ENCODE data around the gene BTN1A1.

Gene BTN1A1

DNA sequence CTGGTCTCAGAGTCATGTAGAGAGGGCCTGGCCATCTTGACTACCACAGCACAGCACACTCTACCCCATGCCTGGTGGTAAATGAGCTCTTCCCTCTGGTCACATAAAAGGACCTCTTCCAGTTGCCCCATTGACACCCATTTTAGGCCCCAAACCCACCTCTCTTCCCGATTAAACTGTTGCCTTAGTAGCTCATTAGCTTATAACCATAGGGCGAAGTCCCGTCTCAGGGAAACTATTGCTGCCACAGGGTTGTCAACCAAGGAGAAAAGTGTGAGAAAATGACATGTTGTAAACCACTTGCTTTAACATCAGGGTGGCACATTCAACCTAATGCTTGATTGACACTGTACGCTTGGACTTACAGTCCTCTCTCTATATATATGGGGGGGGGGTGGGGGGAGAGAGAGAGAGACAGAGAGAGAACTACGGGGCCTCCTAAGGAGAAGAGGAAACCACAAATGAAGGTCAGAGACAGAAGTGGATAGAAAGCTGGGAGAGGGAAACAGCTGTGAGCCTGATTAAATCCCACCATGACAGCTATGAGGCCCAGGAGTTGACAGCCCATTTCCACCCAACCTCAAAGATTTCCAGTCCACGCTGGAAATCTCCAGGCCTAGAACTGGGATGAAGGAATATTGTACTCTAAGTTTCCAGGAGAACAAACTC, 14.9 kb upstream of the BTN1A1 start:
- Histone ChIP-seq H3K9ac (ENCODE audit: insufficient read length, low read depth) (no peak overlapping the region), H3K36me3 (ENCODE audit: insufficient read depth, insufficient read length, low read length) (no peaks in the 10 kb centered on the region), H3K4me3 (ENCODE audit: insufficient read length, low read depth) (no peak overlapping the region), H3K4me1 (ENCODE audit: insufficient read depth, insufficient read length) (no peaks in the 10 kb centered on the region), H3K9me3 (ENCODE audit: insufficient read depth, low read length) (no peaks in the 10 kb centered on the region), H3K27me3 (ENCODE audit: insufficient read depth, insufficient read length) (no peaks in the 10 kb centered on the region)
- no peak for DNase-seq (ENCODE audit: low read depth, low spot score)
- TF ChIP-seq ZNF274 (IDR thresholded peaks at IDR 0.05; ENCODE audit: low read depth, low read length) (no peak), SUZ12 (IDR thresholded peaks at IDR 0.05; ENCODE audit: extremely low read depth, insufficient read depth, insufficient read length) (no peak), YY1 (IDR thresholded peaks at IDR 0.05; ENCODE audit: insufficient read depth, insufficient read length) (no peak)

DNA sequence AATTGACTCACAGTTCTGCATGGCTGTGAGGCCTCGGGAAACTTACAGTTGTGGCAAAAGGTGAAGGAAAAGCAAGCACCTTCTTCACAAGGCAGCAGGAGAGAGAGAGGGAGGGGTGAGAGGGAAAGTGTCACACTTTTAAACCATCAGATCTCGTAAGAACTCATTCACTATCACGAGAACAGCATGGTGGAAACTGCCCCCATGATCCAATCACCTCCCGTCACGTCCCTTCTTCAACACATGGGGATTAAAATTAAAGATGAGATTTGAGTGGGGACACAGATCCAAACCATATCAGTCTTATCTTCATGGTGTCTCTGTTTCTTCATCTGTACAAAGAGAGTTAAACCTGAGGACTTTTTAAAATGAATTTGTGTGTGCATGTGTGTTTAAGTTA, 13.7 kb upstream of the BTN1A1 start:
- DNase-seq (ENCODE audit: low read depth, low spot score): no peak
- TF ChIP-seq SUZ12 (IDR thresholded peaks at IDR 0.05; ENCODE audit: extremely low read depth, insufficient read depth, insufficient read length) (no peak), YY1 (IDR thresholded peaks at IDR 0.05; ENCODE audit: insufficient read depth, insufficient read length) (no peak), ZNF274 (IDR thresholded peaks at IDR 0.05; ENCODE audit: low read depth, low read length) (no peak)
- Histone ChIP-seq H3K36me3 (ENCODE audit: insufficient read depth, insufficient read length, low read length) (no peaks in the 10 kb centered on the region), H3K9ac (ENCODE audit: insufficient read length, low read depth) (no peak overlapping the region), H3K4me1 (ENCODE audit: insufficient read depth, insufficient read length) (no peaks in the 10 kb centered on the region), H3K9me3 (ENCODE audit: insufficient read depth, low read length) (no peaks in the 10 kb centered on the region), H3K27me3 (ENCODE audit: insufficient read depth, insufficient read length) (no peaks in the 10 kb centered on the region), H3K4me3 (ENCODE audit: insufficient read length, low read depth) (no peak overlapping the region)

DNA sequence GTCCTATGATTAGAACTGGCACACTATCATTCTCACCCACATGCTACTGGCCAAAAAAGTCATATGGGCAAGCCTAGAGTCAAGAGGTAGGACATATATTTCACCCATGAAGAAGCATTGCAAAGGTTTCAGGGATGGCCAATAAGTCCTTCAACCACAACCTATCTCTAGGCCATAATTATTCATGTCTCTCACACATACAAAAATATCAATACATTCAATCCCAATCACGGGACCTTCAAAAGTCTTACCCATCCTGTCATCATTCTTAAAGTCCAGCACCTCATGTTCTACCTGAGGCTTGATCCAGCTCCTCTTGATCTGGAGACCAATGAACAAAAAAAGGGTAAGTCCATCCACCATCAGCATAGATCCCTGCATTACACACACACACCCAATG, 12.6 kb upstream of the BTN1A1 start:
- TF ChIP-seq YY1 (IDR thresholded peaks at IDR 0.05; ENCODE audit: insufficient read depth, insufficient read length) (no peak), SUZ12 (IDR thresholded peaks at IDR 0.05; ENCODE audit: extremely low read depth, insufficient read depth, insufficient read length) (no peak), ZNF274 (IDR thresholded peaks at IDR 0.05; ENCODE audit: low read depth, low read length) (no peak)
- no peak for DNase-seq (ENCODE audit: low read depth, low spot score)
- Histone ChIP-seq H3K9me3 (ENCODE audit: insufficient read depth, low read length) (no peaks in the 10 kb centered on the region), H3K36me3 (ENCODE audit: insufficient read depth, insufficient read length, low read length) (no peaks in the 10 kb centered on the region), H3K4me3 (ENCODE audit: insufficient read length, low read depth) (no peak overlapping the region), H3K4me1 (ENCODE audit: insufficient read depth, insufficient read length) (no peaks in the 10 kb centered on the region), H3K9ac (ENCODE audit: insufficient read length, low read depth) (no peak overlapping the region), H3K27me3 (ENCODE audit: insufficient read depth, insufficient read length) (no peaks in the 10 kb centered on the region)

DNA sequence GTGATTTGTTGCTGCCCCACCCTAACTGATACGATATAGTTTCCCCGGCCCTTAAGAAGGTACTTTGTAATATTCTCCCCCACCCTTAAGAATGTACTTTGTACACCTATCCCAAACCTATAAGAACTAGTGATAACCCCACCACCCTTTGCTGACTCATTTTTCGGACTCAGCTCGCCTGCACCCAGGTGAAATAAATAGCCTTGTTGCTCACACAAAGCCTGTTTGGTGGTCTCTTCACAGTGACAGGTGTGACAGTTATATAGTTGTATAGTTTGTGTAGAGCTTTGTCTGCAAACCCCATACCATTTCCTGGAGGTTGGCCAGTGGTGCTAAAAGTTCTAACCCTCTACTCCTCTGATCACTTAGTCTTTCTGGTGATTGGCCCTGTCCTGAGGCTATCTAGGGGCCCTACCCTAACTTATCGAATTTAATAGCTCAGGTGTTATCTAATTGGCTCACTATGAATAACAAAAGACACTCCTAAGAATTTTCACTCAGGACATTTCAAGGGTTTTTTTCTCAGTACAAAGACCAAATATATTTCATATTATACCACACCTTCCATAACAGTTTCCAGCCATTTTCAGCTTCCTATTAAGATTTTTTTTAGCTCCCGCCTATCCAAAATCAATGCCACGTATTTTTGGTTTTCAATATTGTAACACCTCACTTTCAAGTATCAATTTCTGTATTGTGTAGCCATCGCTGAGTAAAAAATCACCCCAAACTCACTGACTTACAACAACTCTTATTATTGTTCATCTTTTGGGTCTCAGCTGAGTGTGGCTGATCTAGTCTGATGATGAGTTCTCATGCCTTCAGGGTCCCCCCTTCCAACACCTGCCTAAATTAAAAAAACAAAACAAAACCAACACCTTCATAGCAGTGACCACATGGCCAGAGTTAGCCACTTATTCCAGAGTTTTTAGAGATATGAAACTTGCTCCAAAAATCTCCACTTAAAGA, 9.8 kb upstream of the BTN1A1 start:
- TF ChIP-seq ZNF274 (IDR thresholded peaks at IDR 0.05; ENCODE audit: low read depth, low read length) (no peak), YY1 (IDR thresholded peaks at IDR 0.05; ENCODE audit: insufficient read depth, insufficient read length) (no peak), SUZ12 (IDR thresholded peaks at IDR 0.05; ENCODE audit: extremely low read depth, insufficient read depth, insufficient read length) (no peak)
- Histone ChIP-seq H3K9ac (ENCODE audit: insufficient read length, low read depth) (no peak overlapping the region), H3K27me3 (ENCODE audit: insufficient read depth, insufficient read length) (no peaks in the 10 kb centered on the region), H3K36me3 (ENCODE audit: insufficient read depth, insufficient read length, low read length) (no peaks in the 10 kb centered on the region), H3K4me3 (ENCODE audit: insufficient read length, low read depth) (no peak overlapping the region), H3K9me3 (ENCODE audit: insufficient read depth, low read length) (no peaks in the 10 kb centered on the region), H3K4me1 (ENCODE audit: insufficient read depth, insufficient read length) (no peaks in the 10 kb centered on the region)
- no peak for DNase-seq (ENCODE audit: low read depth, low spot score)

DNA sequence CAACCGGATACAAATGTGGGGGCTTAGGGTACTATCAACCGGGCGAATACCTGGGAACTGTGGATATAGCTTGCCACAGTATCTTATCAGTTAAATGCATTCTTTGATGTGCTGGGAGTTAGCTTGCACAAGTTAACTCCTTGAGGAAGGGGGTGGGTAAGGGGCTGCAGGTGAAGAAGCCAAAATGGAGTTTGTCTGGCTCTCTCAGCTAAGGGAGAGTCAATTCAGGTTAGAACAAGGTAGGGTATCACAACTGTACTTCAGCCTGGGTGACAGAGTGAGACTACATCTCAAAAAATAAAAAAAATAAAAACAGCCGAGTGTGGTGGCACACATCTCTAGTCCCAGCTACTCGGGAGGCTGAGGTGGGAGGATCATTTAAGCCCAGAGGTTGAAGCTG, 8.5 kb upstream of the BTN1A1 start:
- Histone ChIP-seq H3K27me3 (ENCODE audit: insufficient read depth, insufficient read length) (no peaks in the 10 kb centered on the region), H3K36me3 (ENCODE audit: insufficient read depth, insufficient read length, low read length) (no peaks in the 10 kb centered on the region), H3K9me3 (ENCODE audit: insufficient read depth, low read length) (no peaks in the 10 kb centered on the region), H3K4me1 (ENCODE audit: insufficient read depth, insufficient read length) (no peaks in the 10 kb centered on the region), H3K9ac (ENCODE audit: insufficient read length, low read depth) (no peak overlapping the region), H3K4me3 (ENCODE audit: insufficient read length, low read depth) (no peak overlapping the region)
- TF ChIP-seq SUZ12 (IDR thresholded peaks at IDR 0.05; ENCODE audit: extremely low read depth, insufficient read depth, insufficient read length): no peak
- no peak for TF ChIP-seq YY1 (IDR thresholded peaks at IDR 0.05; ENCODE audit: insufficient read depth, insufficient read length)
- TF ChIP-seq ZNF274 (IDR thresholded peaks at IDR 0.05; ENCODE audit: low read depth, low read length): no peak
- no peak for DNase-seq (ENCODE audit: low read depth, low spot score)

DNA sequence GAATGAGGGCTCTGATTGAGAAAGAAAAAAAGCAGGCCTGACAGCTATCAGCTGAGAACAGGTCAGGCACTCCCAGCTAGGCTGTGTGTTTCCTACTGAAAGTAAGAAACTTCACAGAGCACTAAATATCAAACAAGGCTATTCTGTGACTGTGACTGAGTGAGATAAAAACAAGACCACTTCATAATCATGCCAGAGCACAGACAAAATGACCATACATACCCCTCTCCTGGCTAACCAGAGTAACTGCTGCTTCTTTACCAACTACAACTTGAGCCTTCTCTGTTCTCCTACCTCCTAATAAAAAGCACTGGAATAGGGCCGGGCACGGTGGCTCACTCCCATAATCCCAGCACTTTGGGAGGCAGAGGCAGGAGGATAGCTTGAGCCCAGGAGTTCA, 6.8 kb upstream of the BTN1A1 start:
- Histone ChIP-seq H3K9me3 (ENCODE audit: insufficient read depth, low read length) (no peaks in the 10 kb centered on the region), H3K27me3 (ENCODE audit: insufficient read depth, insufficient read length) (no peaks in the 10 kb centered on the region), H3K4me1 (ENCODE audit: insufficient read depth, insufficient read length) (no peaks in the 10 kb centered on the region), H3K9ac (ENCODE audit: insufficient read length, low read depth) (no peak overlapping the region), H3K4me3 (ENCODE audit: insufficient read length, low read depth) (no peak overlapping the region), H3K36me3 (ENCODE audit: insufficient read depth, insufficient read length, low read length) (no peaks in the 10 kb centered on the region)
- TF ChIP-seq ZNF274 (IDR thresholded peaks at IDR 0.05; ENCODE audit: low read depth, low read length): no peak
- TF ChIP-seq YY1 (IDR thresholded peaks at IDR 0.05; ENCODE audit: insufficient read depth, insufficient read length): no peak
- no peak for TF ChIP-seq SUZ12 (IDR thresholded peaks at IDR 0.05; ENCODE audit: extremely low read depth, insufficient read depth, insufficient read length)
- no peak for DNase-seq (ENCODE audit: low read depth, low spot score)

DNA sequence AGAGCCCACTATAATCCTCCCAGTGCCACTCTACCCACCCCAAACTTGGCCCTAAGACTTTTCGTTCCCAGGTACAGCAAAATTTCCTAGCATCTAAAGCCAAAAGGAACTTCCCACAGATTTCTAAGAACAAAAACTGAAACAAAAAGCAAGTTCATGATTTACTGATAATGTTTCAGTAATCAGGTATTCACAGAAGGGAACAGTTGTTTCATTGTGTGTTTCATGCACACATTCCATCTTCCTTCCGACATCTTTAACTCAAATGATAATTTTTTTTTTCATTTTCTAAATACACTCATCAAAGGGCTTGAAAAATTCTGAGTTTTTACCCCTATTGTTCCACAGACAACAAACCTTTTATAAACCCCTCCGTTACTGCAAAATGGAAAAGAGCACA, 6.0 kb upstream of the BTN1A1 start:
- TF ChIP-seq YY1 (IDR thresholded peaks at IDR 0.05; ENCODE audit: insufficient read depth, insufficient read length) (no peak), SUZ12 (IDR thresholded peaks at IDR 0.05; ENCODE audit: extremely low read depth, insufficient read depth, insufficient read length) (no peak), ZNF274 (IDR thresholded peaks at IDR 0.05; ENCODE audit: low read depth, low read length) (no peak)
- H3K36me3 ChIP-seq (ENCODE audit: insufficient read depth, insufficient read length, low read length): no peaks in the 10 kb centered on the region
- DNase-seq (ENCODE audit: low read depth, low spot score): no peak
- no peak overlapping the region for H3K9ac ChIP-seq (ENCODE audit: insufficient read length, low read depth)
- no peak overlapping the region for H3K4me3 ChIP-seq (ENCODE audit: insufficient read length, low read depth)
- H3K27me3 ChIP-seq (ENCODE audit: insufficient read depth, insufficient read length): no peaks in the 10 kb centered on the region
- no peaks in the 10 kb centered on the region for H3K9me3 ChIP-seq (ENCODE audit: insufficient read depth, low read length)
- H3K4me1 ChIP-seq (ENCODE audit: insufficient read depth, insufficient read length): no peaks in the 10 kb centered on the region
